GM18507 (cell line): ENCODE data around the gene FAM90A1.
"Not testable (repeated sequence)": the region's sequence is repeated elsewhere in the genome, so short reads cannot be mapped to it uniquely, and the experiment has no call there.

Source experiments
- DNase-seq: peaks from one replicate; pipeline ENCODE4 v3.0.0; 2011; ENCODE audit warnings: low read depth; ENCODE audit not compliant: insufficient read length; ENCODE audit errors: extremely low spot score
- FAIRE-seq: peaks from 2 replicates; lab custom pipeline; 2011; peaks lifted over from hg19 to GRCh38; lab: Jason Lieb, UNC

Gene FAM90A1

DNA sequence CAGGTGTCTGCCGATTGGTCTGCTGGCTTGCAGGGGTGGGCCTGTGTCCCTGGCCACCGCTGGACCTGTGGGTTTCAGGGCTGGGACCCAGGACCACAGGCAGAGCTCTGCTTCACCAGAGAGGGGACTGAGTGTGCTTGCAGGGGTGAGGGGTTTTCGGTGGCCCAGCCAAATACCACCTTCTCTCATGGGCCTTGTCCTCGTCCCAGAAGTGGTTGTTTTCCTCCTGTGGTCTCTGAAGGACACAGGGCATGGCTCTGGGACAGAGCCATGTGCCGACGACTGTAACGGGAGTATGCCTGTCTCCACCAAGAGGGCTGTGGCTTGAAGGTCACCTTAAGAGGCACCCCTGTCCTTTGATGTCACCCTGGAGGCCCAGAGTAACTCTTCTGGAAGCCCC, 7.3 kb upstream of the FAM90A1 start:
- not testable (repeated sequence) for DNase-seq, FAIRE-seq

GRCh38 chr12:8233935-8234495, 6.6 kb upstream of the FAM90A1 start:
- not testable (repeated sequence) for DNase-seq, FAIRE-seq

- FAIRE-seq, DNase-seq: not testable (repeated sequence)
Observed at GRCh38 chr12:8233300-8233855, 6.0 kb upstream of the FAM90A1 start.

- not testable (repeated sequence) for DNase-seq
- peak; percentile 45 for FAIRE-seq
Observed at GRCh38 chr12:8231666-8232608, 4.5 kb upstream of the FAM90A1 start.

DNA sequence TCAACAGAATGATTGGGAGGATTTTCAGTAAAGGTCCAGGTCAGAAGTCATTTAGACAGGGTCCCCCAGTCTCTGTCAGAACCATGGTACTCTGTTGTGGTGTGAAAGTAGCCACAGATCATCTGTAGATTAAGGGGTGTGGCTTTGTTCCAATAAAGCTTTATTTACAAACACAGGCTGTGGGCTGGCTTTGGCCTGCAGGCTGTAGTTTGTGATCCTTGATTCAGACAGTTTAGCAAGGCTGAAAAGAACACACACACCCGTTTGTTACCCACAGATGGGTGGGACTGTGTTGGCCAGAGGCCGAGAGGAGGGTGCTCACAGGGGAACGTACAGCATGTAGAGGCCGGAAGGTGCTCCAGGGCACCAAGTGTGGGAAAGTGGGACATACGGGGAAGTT, 3.6 kb upstream of the FAM90A1 start:
- not testable (repeated sequence) for DNase-seq, FAIRE-seq

- FAIRE-seq = not testable (repeated sequence)
Observed at GRCh38 chr12:8229486-8229885, 2.1 kb upstream of the FAM90A1 start.

DNA sequence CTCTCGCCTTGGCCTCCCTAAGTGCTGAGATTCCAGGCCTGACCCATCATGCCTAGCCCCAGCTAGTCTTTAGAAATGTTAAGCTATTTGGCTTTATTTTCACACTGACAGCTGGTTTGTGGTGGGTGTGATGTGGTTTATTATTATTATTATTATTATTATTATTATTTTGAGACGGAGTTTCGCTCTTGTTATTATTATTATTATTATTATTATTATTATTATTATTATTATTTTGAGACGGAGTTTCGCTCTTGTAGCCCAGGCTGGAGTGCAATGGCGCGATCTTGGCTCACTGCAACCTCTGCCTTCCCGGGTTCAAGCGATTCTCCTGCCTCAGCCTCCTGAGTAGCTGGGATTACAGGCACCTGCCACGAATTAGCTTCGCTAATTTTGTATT, 1.2 kb upstream of the FAM90A1 start:
- not testable (repeated sequence) for DNase-seq, FAIRE-seq

More at GRCh38 chr12:8229486-8229885, 2.1 kb upstream of the FAM90A1 start:
- DNase-seq = not testable (repeated sequence)

DNA sequence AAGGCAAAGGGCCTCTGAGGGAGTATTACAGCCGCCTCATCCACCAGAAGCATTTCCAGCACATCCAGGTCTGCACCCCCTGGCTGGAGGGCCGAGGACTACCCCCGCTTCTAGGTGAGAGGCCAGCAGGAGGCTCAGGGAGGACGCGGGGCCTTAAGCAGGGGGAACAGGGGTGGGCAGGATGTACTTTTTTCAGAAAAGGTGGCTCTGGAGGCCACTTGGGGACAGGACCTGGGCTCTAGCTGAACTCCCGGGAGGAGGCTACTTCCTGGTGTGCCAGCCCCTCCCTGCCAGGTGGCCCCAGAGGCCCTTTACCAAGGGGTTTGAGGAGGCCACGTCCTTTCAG, 287 bp upstream of the FAM90A1 start:
- not testable (repeated sequence) for FAIRE-seq

DNA sequence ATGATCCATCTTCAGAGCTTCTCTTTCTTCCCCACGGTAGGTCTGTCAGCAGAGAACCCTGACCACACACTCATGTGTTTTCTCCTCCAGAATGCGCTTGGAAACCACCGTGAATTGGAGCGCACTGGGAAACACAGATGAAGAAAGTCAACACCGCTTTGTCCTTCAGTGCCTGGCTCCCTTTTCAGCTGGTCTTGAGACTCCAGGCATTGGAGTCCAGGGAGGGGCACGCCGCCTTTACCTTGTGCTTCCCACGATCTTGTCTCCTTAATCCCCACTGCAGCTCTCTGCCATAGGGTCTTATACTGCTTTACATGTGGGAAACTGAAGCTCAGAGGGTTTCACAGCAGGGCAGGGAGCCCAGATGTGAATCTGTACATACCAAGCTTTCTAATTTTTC, 1.1 kb downstream of the FAM90A1 start:
- DNase-seq (no peak), FAIRE-seq (no peak)

More for the DNA sequence above, 287 bp upstream of the FAM90A1 start:
- DNase-seq = not testable (repeated sequence)

DNA sequence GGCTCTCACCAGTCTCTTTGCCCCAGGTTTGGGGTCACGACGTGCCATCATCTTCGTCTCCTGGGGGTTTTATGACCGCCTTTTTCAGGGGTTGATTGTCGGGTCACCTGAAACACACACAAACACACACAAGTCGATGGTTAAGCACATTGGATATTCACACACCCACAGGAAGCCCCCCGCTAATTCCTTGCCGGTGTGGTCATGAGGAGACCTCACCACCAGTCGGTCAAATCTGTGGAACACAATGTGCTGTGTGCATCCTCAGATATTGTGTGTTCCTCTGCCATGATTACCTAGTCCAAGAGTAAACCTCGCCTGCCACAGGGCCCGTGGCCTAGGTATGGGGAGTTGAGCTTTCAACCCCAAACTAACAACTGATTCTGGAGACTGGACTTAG, 2.6 kb downstream of the FAM90A1 start:
- FAIRE-seq = not testable (repeated sequence)

GRCh38 chr12:8223646-8224045, 3.8 kb downstream of the FAM90A1 start:
- not testable (repeated sequence) for DNase-seq, FAIRE-seq

More for the DNA sequence above, 2.6 kb downstream of the FAM90A1 start:
- DNase-seq = not testable (repeated sequence)

DNA sequence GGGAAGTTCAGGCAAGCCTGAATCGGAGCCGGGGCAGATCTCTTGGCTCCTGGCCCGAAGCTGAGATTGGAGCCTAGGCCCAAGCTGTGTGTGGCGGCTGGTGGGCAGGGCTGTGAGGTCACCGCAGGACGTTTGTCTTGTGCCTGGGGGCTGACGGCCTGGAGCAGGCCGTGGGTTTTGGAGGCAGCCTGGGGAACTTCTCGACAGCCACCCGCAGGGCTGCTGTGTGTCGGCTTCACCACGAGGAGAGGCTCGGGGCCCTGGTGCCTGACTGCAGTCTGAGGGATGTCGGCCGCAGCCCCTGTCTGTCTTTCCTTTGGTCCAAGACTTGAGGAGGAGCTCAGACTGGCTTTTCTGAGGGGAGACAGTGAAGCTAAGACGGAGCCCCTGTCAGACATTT, 5.1 kb downstream of the FAM90A1 start:
- DNase-seq, FAIRE-seq: not testable (repeated sequence)

DNA sequence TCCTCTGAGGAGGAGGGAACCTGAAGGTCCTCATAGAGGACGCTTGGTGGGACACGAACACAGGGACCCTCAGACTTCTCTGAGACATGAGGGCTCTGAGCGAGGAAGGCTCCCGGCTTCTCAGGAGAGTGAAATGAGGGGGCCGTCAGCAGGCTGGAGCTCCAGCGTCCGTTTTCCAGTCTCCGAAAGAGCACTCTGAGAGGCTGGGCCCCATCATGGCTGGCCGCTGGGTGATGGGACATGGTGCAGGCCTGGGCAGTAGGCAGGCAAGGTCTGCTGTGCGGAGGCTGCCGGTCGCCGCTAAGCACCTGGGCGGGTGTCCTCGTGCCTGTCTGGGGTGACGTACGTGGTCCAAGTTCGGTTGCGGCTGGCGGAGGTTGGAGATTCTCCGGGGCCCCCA, 5.6 kb downstream of the FAM90A1 start:
- not testable (repeated sequence) for DNase-seq, FAIRE-seq

DNA sequence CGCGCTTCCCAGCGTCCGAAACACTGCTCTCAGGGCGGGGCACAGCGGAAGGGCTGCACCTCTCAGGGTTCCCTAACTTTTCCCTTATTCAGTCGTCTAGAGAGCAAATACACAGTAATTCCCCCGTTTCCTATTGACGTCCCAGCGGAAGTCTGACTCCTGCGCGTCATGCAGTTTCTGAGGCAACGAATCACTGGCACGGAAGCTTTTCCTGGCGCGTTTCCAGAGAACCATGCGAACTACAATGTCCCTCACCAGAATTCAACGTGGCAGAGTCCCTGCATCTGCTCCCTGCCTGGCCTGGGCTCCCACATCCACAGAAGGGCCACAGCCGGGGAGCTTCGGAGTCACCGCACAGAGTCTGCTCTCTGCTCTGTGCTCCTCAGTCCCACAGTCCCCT, 6.0 kb downstream of the FAM90A1 start:
- not testable (repeated sequence) for DNase-seq, FAIRE-seq

DNA sequence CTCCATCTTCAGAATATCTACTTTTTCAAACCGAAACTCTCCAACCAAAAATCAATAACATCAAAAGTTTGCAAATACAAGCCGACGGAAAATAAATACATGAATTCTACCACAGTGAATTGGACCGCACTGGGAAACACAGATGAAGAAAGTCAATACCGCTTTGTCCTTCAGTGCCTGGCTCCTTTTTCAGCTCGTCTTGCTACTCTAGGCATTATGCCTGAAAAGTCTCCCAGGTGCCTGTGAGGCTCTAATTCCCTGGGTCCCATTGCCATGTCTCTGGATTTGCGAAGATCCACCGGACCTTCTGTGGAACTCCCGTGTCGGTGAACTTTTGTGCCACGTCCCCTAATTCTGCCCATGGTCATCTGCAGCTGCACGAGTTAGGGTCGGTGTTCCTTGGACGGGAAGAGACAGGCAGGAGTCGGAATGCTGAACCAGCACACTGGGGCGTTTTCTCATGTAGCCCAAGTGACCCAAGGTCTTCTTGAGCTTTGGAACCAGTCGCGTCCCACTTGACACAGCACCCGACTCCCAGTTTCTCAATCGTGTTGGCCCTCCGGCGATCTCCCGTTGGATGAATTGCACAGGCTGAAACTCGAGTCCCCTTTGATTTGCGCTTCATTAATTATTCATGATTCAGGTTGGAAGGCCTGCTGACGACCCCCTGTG, 8.6 kb downstream of the FAM90A1 start:
- DNase-seq, FAIRE-seq: not testable (repeated sequence)

GRCh38 chr12:8197685-8198308, 29.6 kb downstream of the FAM90A1 start:
- DNase-seq, FAIRE-seq: not testable (repeated sequence)

DNA sequence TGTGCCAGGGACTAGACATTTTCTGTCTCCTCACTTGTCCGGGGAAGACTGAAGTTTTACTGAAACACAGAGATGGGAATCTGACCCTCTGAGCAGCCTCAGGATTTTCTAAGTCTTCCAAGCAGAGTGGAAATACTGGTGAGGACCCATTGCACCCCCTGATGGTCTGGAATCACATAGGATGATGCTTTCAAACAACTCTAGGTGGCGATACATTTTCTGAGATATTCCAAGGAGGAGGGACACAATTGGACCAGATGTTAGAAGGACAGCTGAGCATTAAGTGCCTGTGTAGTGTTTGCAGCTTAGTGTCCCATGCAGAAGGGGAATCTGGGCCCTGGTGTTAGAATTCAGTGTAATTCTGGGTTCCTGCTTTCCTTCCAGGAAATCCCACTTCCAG, 39.3 kb downstream of the FAM90A1 start:
- not testable (repeated sequence) for FAIRE-seq, DNase-seq

- not testable (repeated sequence) for DNase-seq, FAIRE-seq
Observed at GRCh38 chr12:8184206-8184605, 43.2 kb downstream of the FAM90A1 start.

GRCh38 chr12:8183346-8183745, 44.1 kb downstream of the FAM90A1 start:
- not testable (repeated sequence) for FAIRE-seq, DNase-seq
